Measurements from ENCODE around the gene TMEM201. TPM values are rescaled to one million over a fixed set of nuclear protein-coding genes. Genes with fewer than 3 reads are reported as not detected.
"Not testable (repeated sequence)": the region's sequence is repeated elsewhere in the genome, so short reads cannot be mapped to it uniquely, and the experiment has no call there.

TMEM201 gene
- total and polyA plus RNA-seq, 4 donors = 4.5 to 10.8 (median 5.8) TPM

DNA sequence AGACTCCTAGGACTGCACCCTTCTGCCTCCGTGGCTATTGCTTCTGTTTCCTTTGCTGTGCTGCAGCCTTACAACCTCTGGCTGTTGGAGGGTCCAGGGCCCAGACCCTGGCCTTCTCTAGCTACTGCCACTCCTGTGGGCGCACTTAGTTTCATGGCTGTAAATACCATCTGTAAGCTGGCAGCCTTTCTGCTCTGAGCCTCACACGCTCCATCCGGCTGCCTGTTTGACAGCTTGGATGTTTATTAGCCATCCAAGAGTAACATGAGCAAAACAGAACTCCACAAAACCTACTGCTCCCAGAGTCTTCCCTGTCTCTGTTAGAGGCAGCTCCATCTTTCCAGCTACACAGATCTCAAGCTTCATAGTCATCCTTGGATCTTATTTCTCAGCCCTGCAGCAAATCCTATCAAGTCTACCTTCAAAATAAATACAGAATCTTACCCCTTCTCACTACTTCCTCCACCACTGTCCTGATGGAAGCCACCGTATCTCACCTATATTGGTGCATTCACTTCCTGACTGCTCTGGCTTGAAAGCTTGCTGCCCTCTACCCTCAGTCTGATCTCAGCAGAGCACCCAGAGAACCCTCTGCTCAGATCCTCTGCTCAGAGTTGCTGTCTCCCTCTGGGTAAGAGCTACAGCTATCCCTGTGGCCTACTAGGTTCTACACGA lies 30.3 kb upstream of the TMEM201 start:
- H3K9me3 ChIP-seq (ENCODE audit: control insufficient read depth in 4 of 4, insufficient read depth in 3 of 4, low read length in 3 of 4) = peaks cover 0 to 2% (median 0%) of the 10 kb centered on the region in 4 donors
- no peak overlapping the region for H3K27ac ChIP-seq (ENCODE audit: low read depth in 1 of 2, low read length in 1 of 2)
- H3K4me3 ChIP-seq = no peak overlapping the region
- no peaks in the 10 kb centered on the region for H3K27me3 ChIP-seq (ENCODE audit: control insufficient read depth in 3 of 3, insufficient read depth in 3 of 3, low read length in 2 of 3)
- peaks cover 0 to 13% (median 8%) of the 10 kb centered on the region in 4 donors for H3K36me3 ChIP-seq (ENCODE audit: control insufficient read depth in 4 of 4, insufficient read depth in 4 of 4, low read length in 4 of 4)
- WGBS, 2 donors = 68 to 69% methylated on average over 6 of the region's 6 CpGs
- H3K4me1 ChIP-seq (ENCODE audit: control insufficient read depth in 5 of 5, insufficient read depth in 5 of 5, low read length in 5 of 5) = peaks cover 0 to 21% (median 7%) of the 10 kb centered on the region in 5 donors
- H3K9ac ChIP-seq (ENCODE audit: insufficient read depth in 1 of 2, low read length in 2 of 2) = no peak overlapping the region
- TF ChIP-seq, protein P1, sequence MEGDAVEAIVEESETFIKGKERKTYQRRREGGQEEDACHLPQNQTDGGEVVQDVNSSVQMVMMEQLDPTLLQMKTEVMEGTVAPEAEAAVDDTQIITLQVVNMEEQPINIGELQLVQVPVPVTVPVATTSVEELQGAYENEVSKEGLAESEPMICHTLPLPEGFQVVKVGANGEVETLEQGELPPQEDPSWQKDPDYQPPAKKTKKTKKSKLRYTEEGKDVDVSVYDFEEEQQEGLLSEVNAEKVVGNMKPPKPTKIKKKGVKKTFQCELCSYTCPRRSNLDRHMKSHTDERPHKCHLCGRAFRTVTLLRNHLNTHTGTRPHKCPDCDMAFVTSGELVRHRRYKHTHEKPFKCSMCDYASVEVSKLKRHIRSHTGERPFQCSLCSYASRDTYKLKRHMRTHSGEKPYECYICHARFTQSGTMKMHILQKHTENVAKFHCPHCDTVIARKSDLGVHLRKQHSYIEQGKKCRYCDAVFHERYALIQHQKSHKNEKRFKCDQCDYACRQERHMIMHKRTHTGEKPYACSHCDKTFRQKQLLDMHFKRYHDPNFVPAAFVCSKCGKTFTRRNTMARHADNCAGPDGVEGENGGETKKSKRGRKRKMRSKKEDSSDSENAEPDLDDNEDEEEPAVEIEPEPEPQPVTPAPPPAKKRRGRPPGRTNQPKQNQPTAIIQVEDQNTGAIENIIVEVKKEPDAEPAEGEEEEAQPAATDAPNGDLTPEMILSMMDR (IDR thresholded peaks at IDR 0.05; ENCODE audit: control extremely low read depth, extremely low read depth) = no peak
- ATAC-seq (ENCODE audit: insufficient read depth, low FRiP score) = no peak
- DNase-seq = no peak

DNA sequence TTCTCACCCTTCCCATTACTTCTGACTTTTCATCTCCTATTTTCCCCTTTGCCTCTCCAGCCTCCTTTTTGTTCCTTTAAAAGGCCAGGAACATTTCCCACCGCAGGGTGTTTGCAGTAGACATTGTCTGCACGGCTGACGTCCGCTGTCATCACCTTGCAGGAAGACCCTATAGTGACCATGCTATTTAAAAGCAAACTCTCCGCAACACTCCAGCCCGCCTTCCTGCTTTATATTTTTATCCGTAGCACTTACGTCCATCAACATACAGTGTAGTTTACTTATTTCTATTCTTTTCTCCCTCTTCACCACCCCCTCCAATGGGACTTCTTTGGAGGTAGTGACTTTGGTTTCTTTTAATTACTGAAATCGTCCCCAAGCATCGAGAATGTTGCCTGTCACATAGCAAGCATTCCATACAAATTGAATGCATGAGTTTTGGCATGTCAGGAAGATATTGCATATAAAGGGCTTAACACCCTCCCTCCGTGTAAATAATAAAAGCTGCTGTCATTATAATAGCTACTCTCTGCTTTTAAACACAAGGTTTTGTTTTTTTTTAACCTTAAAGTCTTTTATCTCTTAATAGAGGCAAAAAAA lies 29.7 kb upstream of the TMEM201 start:
- DNase-seq (no peak), ATAC-seq (ENCODE audit: insufficient read depth, low FRiP score) (no peak)
- 66 to 70% methylated on average over 11 of the region's 11 CpGs for WGBS, 2 donors
- no peaks in the 10 kb centered on the region for H3K27me3 ChIP-seq (ENCODE audit: control insufficient read depth in 3 of 3, insufficient read depth in 3 of 3, low read length in 2 of 3)
- H3K27ac ChIP-seq (ENCODE audit: low read depth in 1 of 2, low read length in 1 of 2) = no peak overlapping the region
- TF ChIP-seq, protein P1 (IDR thresholded peaks at IDR 0.05; ENCODE audit: control extremely low read depth, extremely low read depth) = no peak
- H3K9ac ChIP-seq (ENCODE audit: insufficient read depth in 1 of 2, low read length in 2 of 2) = no peak overlapping the region
- H3K4me1 ChIP-seq (ENCODE audit: control insufficient read depth in 5 of 5, insufficient read depth in 5 of 5, low read length in 5 of 5) = peaks cover 0 to 21% (median 7%) of the 10 kb centered on the region in 5 donors
- no peak overlapping the region for H3K4me3 ChIP-seq
- peaks cover 0 to 13% (median 7%) of the 10 kb centered on the region in 4 donors for H3K36me3 ChIP-seq (ENCODE audit: control insufficient read depth in 4 of 4, insufficient read depth in 4 of 4, low read length in 4 of 4)
- peaks cover 0 to 2% (median 0%) of the 10 kb centered on the region in 4 donors for H3K9me3 ChIP-seq (ENCODE audit: control insufficient read depth in 4 of 4, insufficient read depth in 3 of 4, low read length in 3 of 4)

DNA sequence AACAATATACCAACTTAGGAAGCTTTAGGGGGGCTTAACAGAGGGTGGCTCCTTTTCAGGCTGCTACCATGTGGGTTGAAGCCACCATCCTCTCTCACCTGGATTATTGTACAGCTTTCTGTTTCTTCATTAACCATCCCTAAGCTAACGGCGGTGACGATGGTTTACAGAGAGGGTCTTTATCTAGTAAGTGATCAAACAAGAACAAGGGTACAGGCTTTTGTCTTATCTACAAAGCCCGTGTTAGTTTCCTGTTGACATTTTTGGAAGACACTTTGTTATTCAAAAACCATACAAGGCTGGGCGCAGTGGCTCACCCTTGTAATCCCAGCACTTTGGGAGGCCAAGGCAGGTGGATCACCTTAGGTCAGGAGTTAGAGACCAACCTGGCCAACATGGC lies 29.0 kb upstream of the TMEM201 start:
- WGBS, 2 donors = 67 to 71% methylated on average over 5 of the region's 5 CpGs

DNA sequence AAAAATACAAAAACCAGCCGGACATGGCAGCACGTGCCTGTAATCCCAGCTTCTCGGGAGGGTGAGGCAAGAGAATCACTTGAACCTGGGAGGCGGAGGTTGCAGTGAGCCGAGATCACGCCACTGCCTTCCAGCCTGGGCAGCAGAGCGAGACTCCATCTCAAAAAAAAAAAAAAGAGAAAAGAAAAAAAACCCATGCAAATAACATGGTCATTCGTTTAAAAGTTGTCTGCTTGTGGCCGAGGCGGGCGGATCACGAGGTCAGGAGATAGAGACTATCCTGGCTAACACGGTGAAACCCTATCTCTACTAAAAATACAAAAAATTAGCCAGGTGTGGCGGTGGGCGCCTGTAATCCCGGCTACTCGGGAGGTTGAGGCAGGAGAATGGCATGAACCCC lies 28.6 kb upstream of the TMEM201 start:
- H3K4me1 ChIP-seq (ENCODE audit: control insufficient read depth in 5 of 5, insufficient read depth in 5 of 5, low read length in 5 of 5) = peaks cover 0 to 21% (median 7%) of the 10 kb centered on the region in 5 donors
- ATAC-seq (ENCODE audit: insufficient read depth, low FRiP score); H3K27ac ChIP-seq (ENCODE audit: low read depth in 1 of 2, low read length in 1 of 2); H3K9me3 ChIP-seq (ENCODE audit: control insufficient read depth in 4 of 4, insufficient read depth in 3 of 4, low read length in 3 of 4); H3K4me3 ChIP-seq; H3K27me3 ChIP-seq (ENCODE audit: control insufficient read depth in 3 of 3, insufficient read depth in 3 of 3, low read length in 2 of 3); DNase-seq; H3K9ac ChIP-seq (ENCODE audit: insufficient read depth in 1 of 2, low read length in 2 of 2): not testable (repeated sequence)
- 88 to 92% methylated on average over 17 of the region's 17 CpGs for WGBS, 2 donors
- peaks cover 0 to 13% (median 5%) of the 10 kb centered on the region in 4 donors for H3K36me3 ChIP-seq (ENCODE audit: control insufficient read depth in 4 of 4, insufficient read depth in 4 of 4, low read length in 4 of 4)

More for the DNA sequence above, 29.0 kb upstream of the TMEM201 start:
- Histone ChIP-seq H3K4me1 (ENCODE audit: control insufficient read depth in 5 of 5, insufficient read depth in 5 of 5, low read length in 5 of 5) (peaks cover 0 to 21% (median 7%) of the 10 kb centered on the region in 5 donors), H3K36me3 (ENCODE audit: control insufficient read depth in 4 of 4, insufficient read depth in 4 of 4, low read length in 4 of 4) (peaks cover 0 to 13% (median 5%) of the 10 kb centered on the region in 4 donors), H3K27me3 (ENCODE audit: control insufficient read depth in 3 of 3, insufficient read depth in 3 of 3, low read length in 2 of 3) (no peaks in the 10 kb centered on the region), H3K27ac (ENCODE audit: low read depth in 1 of 2, low read length in 1 of 2) (no peak overlapping the region), H3K4me3 (no peak overlapping the region), H3K9me3 (ENCODE audit: control insufficient read depth in 4 of 4, insufficient read depth in 3 of 4, low read length in 3 of 4) (peaks cover 0 to 2% (median 0%) of the 10 kb centered on the region in 4 donors), H3K9ac (ENCODE audit: insufficient read depth in 1 of 2, low read length in 2 of 2) (no peak overlapping the region)
- ATAC-seq (ENCODE audit: insufficient read depth, low FRiP score) = no peak
- TF ChIP-seq, protein P1 (IDR thresholded peaks at IDR 0.05; ENCODE audit: control extremely low read depth, extremely low read depth) = no peak
- no peak for DNase-seq
